ENCODE data around the gene DEAF1.

The DEAF1 gene

GRCh38 chr11:720642-721246, 25.7 kb upstream of the DEAF1 start:
- Histone ChIP-seq H3K4me1 (ENCODE audit: insufficient read depth, low read length) (no peaks in the 10 kb centered on the region), H3K36me3 (ENCODE audit: insufficient read depth, low read length) (no peaks in the 10 kb centered on the region), H3K27ac (ENCODE audit: low read depth, low read length) (no peak overlapping the region), H3K9ac (ENCODE audit: low read depth, low read length) (no peak overlapping the region), H3K27me3 (ENCODE audit: insufficient read depth, low read length) (peaks cover 19% of the 10 kb centered on the region), H3K9me3 (ENCODE audit: insufficient read depth, low read depth, low read length) (no peaks in the 10 kb centered on the region), H3K4me3 (ENCODE audit: low read length) (peak overlapping the region; percentile 34)
- WGBS, result 24% methylated on average over 53 of the region's 53 CpGs

GRCh38 chr11:720017-720641, 25.1 kb upstream of the DEAF1 start:
- Histone ChIP-seq H3K4me1 (ENCODE audit: insufficient read depth, low read length) (no peaks in the 10 kb centered on the region), H3K4me3 (ENCODE audit: low read length) (peak overlapping the region; percentile 34), H3K27ac (ENCODE audit: low read depth, low read length) (no peak overlapping the region), H3K9ac (ENCODE audit: low read depth, low read length) (no peak overlapping the region), H3K27me3 (ENCODE audit: insufficient read depth, low read length) (peaks cover 13% of the 10 kb centered on the region), H3K36me3 (ENCODE audit: insufficient read depth, low read length) (no peaks in the 10 kb centered on the region), H3K9me3 (ENCODE audit: insufficient read depth, low read depth, low read length) (no peaks in the 10 kb centered on the region; the same call in 1 of the 2 replicates)
- WGBS, result 84% methylated on average over 35 of the region's 35 CpGs

GRCh38 chr11:719214-720016, 24.4 kb upstream of the DEAF1 start:
- WGBS, result 94% methylated on average over 34 of the region's 34 CpGs
- Histone ChIP-seq H3K27ac (ENCODE audit: low read depth, low read length) (no peak overlapping the region), H3K4me3 (ENCODE audit: low read length) (no peak overlapping the region), H3K9ac (ENCODE audit: low read depth, low read length) (no peak overlapping the region), H3K4me1 (ENCODE audit: insufficient read depth, low read length) (no peaks in the 10 kb centered on the region), H3K9me3 (ENCODE audit: insufficient read depth, low read depth, low read length) (no peaks in the 10 kb centered on the region; the same call in 1 of the 2 replicates), H3K36me3 (ENCODE audit: insufficient read depth, low read length) (no peaks in the 10 kb centered on the region), H3K27me3 (ENCODE audit: insufficient read depth, low read length) (peaks cover 8% of the 10 kb centered on the region; the same call in 1 of the 2 replicates)

DNA sequence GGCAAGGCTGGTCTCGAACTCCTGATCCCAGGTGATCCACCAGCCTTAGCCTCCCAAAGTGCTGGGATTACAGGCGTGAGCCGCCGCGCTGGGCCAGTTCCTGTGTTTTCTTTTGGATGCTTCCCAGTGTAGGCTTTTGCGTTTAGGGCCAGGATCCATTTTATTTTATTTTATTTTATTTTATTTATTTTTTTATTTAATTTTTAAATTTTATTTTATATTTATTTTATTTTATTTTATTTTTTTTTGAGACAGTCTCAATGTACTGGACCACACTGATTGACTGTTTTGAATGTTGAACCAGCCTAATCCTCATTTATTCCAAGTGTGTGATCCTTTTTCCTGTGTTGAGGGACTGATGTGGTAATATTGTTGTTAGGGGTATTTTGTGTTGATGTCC, 19.4 kb upstream of the DEAF1 start:
- H3K9me3 ChIP-seq (ENCODE audit: insufficient read depth, low read depth, low read length), result no peaks in the 10 kb centered on the region; the same call in 1 of the 2 replicates
- H3K27ac ChIP-seq (ENCODE audit: low read depth, low read length), result no peak overlapping the region
- H3K36me3 ChIP-seq (ENCODE audit: insufficient read depth, low read length), result no peaks in the 10 kb centered on the region
- 97% methylated on average over 5 of the region's 6 CpGs for WGBS
- 0 out of 2 replicates have a peak, but pooled peaks cover under 1% of the 10 kb centered on the region for H3K27me3 ChIP-seq (ENCODE audit: insufficient read depth, low read length)
- no peak overlapping the region for H3K4me3 ChIP-seq (ENCODE audit: low read length)
- no peak overlapping the region for H3K9ac ChIP-seq (ENCODE audit: low read depth, low read length)
- H3K4me1 ChIP-seq (ENCODE audit: insufficient read depth, low read length), result peaks cover 5% of the 10 kb centered on the region; the same call in 1 of the 2 replicates

GRCh38 chr11:709109-709997, 14.3 kb upstream of the DEAF1 start:
- H3K9me3 ChIP-seq (ENCODE audit: insufficient read depth, low read depth, low read length), result no peaks in the 10 kb centered on the region
- no peaks in the 10 kb centered on the region for H3K36me3 ChIP-seq (ENCODE audit: insufficient read depth, low read length)
- peaks cover 20% of the 10 kb centered on the region for H3K4me1 ChIP-seq (ENCODE audit: insufficient read depth, low read length)
- WGBS, result 87% methylated on average over 27 of the region's 27 CpGs
- H3K27ac ChIP-seq (ENCODE audit: low read depth, low read length), result no peak overlapping the region
- H3K4me3 ChIP-seq (ENCODE audit: low read length), result no peak overlapping the region
- H3K9ac ChIP-seq (ENCODE audit: low read depth, low read length), result no peak overlapping the region; the same call in 1 of the 2 replicates
- H3K27me3 ChIP-seq (ENCODE audit: insufficient read depth, low read length), result peaks cover 8% of the 10 kb centered on the region

DNA sequence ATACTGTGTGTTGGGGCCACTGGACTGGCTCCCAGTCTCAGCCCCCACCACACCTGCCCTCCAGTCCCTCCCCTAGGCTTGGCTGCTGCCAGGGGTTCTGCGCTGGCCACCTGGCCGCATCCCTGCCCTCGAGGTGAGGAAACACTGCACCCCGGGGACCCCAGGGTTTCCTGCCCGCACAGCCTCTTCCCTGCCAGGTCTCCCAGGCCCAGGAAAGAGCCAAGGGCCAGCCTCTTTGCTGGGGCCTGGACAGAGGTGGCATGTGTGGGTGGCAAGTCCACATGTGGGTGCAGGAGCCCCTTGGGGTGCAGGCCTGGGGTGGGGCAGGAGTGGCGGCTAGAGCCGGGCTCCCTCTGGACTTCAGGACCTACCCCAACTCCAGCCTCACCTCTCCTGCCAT, 13.5 kb upstream of the DEAF1 start:
- no peak overlapping the region for H3K27ac ChIP-seq (ENCODE audit: low read depth, low read length)
- peaks cover 20% of the 10 kb centered on the region for H3K4me1 ChIP-seq (ENCODE audit: insufficient read depth, low read length)
- H3K9me3 ChIP-seq (ENCODE audit: insufficient read depth, low read depth, low read length), result no peaks in the 10 kb centered on the region
- no peaks in the 10 kb centered on the region for H3K36me3 ChIP-seq (ENCODE audit: insufficient read depth, low read length)
- 90% methylated on average over 5 of the region's 7 CpGs for WGBS
- no peak overlapping the region for H3K4me3 ChIP-seq (ENCODE audit: low read length)
- peaks cover 8% of the 10 kb centered on the region for H3K27me3 ChIP-seq (ENCODE audit: insufficient read depth, low read length)
- no peak overlapping the region for H3K9ac ChIP-seq (ENCODE audit: low read depth, low read length)

- Histone ChIP-seq H3K4me1 (ENCODE audit: insufficient read depth, low read length) (peaks cover 20% of the 10 kb centered on the region), H3K27me3 (ENCODE audit: insufficient read depth, low read length) (peaks cover 8% of the 10 kb centered on the region), H3K9me3 (ENCODE audit: insufficient read depth, low read depth, low read length) (no peaks in the 10 kb centered on the region), H3K36me3 (ENCODE audit: insufficient read depth, low read length) (no peaks in the 10 kb centered on the region), H3K4me3 (ENCODE audit: low read length) (no peak overlapping the region), H3K9ac (ENCODE audit: low read depth, low read length) (no peak overlapping the region), H3K27ac (ENCODE audit: low read depth, low read length) (no peak overlapping the region)
- WGBS, result 84% methylated on average over 16 of the region's 16 CpGs
Observed at GRCh38 chr11:707817-708420, 12.9 kb upstream of the DEAF1 start.

- H3K4me3 ChIP-seq (ENCODE audit: low read length), result peak overlapping the region; percentile 60
- H3K9me3 ChIP-seq (ENCODE audit: insufficient read depth, low read depth, low read length), result no peaks in the 10 kb centered on the region
- H3K27ac ChIP-seq (ENCODE audit: low read depth, low read length), result no peak overlapping the region
- H3K36me3 ChIP-seq (ENCODE audit: insufficient read depth, low read length), result no peaks in the 10 kb centered on the region
- peaks cover 20% of the 10 kb centered on the region for H3K4me1 ChIP-seq (ENCODE audit: insufficient read depth, low read length)
- peak overlapping the region; percentile 52; the same call in 1 of the 2 replicates for H3K9ac ChIP-seq (ENCODE audit: low read depth, low read length)
- H3K27me3 ChIP-seq (ENCODE audit: insufficient read depth, low read length), result peaks cover 8% of the 10 kb centered on the region
- WGBS, result 41% methylated on average over 30 of the region's 30 CpGs
Observed at GRCh38 chr11:706957-707816, 12.2 kb upstream of the DEAF1 start.

DNA sequence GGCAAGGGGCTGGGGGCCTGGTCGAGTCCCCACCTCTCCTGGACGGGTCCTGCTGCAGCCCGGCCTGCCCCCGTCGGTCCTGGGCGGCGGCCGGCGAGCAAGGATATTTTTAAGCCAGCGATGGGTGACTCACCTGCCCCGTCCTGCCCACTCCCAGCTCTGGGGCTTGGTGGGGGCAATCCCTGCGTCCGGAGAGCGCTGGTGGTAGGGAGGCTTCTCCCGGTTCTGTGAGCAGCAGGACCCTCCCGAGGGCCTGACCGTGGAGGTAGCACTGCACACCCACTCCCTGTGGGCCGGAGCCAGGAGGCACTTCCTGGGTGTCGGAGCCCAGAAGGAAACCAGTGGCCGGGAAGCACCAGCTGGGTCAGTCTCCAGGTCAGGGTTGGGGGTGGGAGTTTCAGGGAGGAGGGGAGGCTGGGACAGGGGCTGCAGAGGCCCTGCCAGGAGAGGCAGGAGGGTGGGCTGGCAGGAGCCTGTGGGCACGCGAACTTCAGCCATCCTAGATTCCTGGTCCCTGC, 11.5 kb upstream of the DEAF1 start:
- WGBS, result 11% methylated on average over 22 of the region's 22 CpGs
- Histone ChIP-seq H3K27ac (ENCODE audit: low read depth, low read length) (no peak overlapping the region), H3K9ac (ENCODE audit: low read depth, low read length) (peak overlapping the region; percentile 52; the same call in 1 of the 2 replicates), H3K9me3 (ENCODE audit: insufficient read depth, low read depth, low read length) (no peaks in the 10 kb centered on the region), H3K36me3 (ENCODE audit: insufficient read depth, low read length) (no peaks in the 10 kb centered on the region), H3K4me1 (ENCODE audit: insufficient read depth, low read length) (peaks cover 20% of the 10 kb centered on the region), H3K27me3 (ENCODE audit: insufficient read depth, low read length) (peaks cover 8% of the 10 kb centered on the region), H3K4me3 (ENCODE audit: low read length) (peak overlapping the region; percentile 60)
